ENCODE results near the gene SUCLG2. TPM values are rescaled to one million over a fixed set of nuclear protein-coding genes. Genes with fewer than 3 reads are reported as not detected.

SUCLG2 gene
- total and polyA plus RNA-seq, 9 of the 15 experiments (the other 6 are each of a cell fraction or from before 2014, with no cell fraction given) = 10.1 to 41.4 (median 29.0) TPM

GRCh38 chr3:67559029-67559605 lies 95.3 kb downstream of the SUCLG2 start:
- no TSS peak for BruUV-seq (replicated peaks)
- H3K9me3 ChIP-seq (replicated peaks; ENCODE audit: control insufficient read depth, insufficient read depth, low read depth, low read length) = no peaks in the 10 kb centered on the region
- DNase-seq (ENCODE audit: extremely low read depth in 1 of 4, low spot score in 3 of 4) = no peak
- no peaks in the 10 kb centered on the region for H3K79me2 ChIP-seq (ENCODE audit: control insufficient read depth, insufficient read depth, low read length)
- no peaks in the 10 kb centered on the region for H3K27me3 ChIP-seq (ENCODE audit: control insufficient read depth in 2 of 2, insufficient read depth in 2 of 2, low read length in 2 of 2)
- FAIRE-seq = no peak
- TF ChIP-seq IRF9 (tag; IDR thresholded peaks at IDR 0.05) (no peak), ZNF239 (CRISPR knock-in tag; IDR thresholded peaks at IDR 0.05) (no peak), ZNF224 (CRISPR knock-in tag; IDR thresholded peaks at IDR 0.05) (no peak), ETV6 (IDR thresholded peaks at IDR 0.05; ENCODE audit: borderline replicate concordance in 1 of 2, low read depth in 2 of 2, low read length in 1 of 2) (no peak), ETV6 (CRISPR knock-in tag; IDR thresholded peaks at IDR 0.05; ENCODE audit: borderline replicate concordance) (no peak), MEF2A (IDR thresholded peaks at IDR 0.05; ENCODE audit: control insufficient read depth, low read depth, low read length) (no peak)
- no peak overlapping the region for H3K4me3 ChIP-seq
- H3K4me1 ChIP-seq (replicated peaks in 1 of 2; ENCODE audit: control insufficient read depth in 2 of 2, insufficient read depth in 2 of 2, low read length in 2 of 2) = no peaks in the 10 kb centered on the region
- no peak overlapping the region for H3K4me2 ChIP-seq (ENCODE audit: insufficient read depth, low read length)
- ChIA-PET CTCF (ENCODE audit: low intra/inter-chr PET ratio) (no interaction called here), POLR2A (interaction anchor here (0.6 kb wide), 1 partner anchor 92 kb away, joined by 3 read pairs; no protein-coding TSS in a partner anchor)
- WGBS (ENCODE audit: insufficient coverage, low coverage, missing lambda C conversion rate) = 86% methylated on average over 6 of the region's 7 CpGs
- H3K9ac ChIP-seq (ENCODE audit: insufficient read depth in 1 of 2, low read depth in 2 of 2, low read length in 2 of 2) = no peak overlapping the region
- H2AFZ ChIP-seq (ENCODE audit: low read depth, low read length) = no peak overlapping the region
- 0 out of 3 replicates have a peak, but pooled peaks cover 3% of the 10 kb centered on the region for H3K36me3 ChIP-seq (ENCODE audit: control insufficient read depth, insufficient read depth, low read length)
- no peak for ATAC-seq
- intact Hi-C loops (cut with micrococcal nuclease) (no loop called here), in situ Hi-C loops (cut with MboI) (no loop called here)
- H3K9me1 ChIP-seq (ENCODE audit: control insufficient read depth, insufficient read depth, low read length) = no peaks in the 10 kb centered on the region
- no peak overlapping the region for H3K27ac ChIP-seq (ENCODE audit: extremely low read depth, low read depth, low read length)
- H4K20me1 ChIP-seq (replicated peaks; ENCODE audit: control insufficient read depth, insufficient read depth, low read length) = no peaks in the 10 kb centered on the region

Data from K562 (cell line).